IMR-90 (cell line): ENCODE data around the gene DOCK9. TPM values are rescaled to one million over a fixed set of nuclear protein-coding genes. Genes with fewer than 3 reads are reported as not detected.

Source experiments
- ATAC-seq: fragments of 200-7000 bp; cut with Tn5 transposase; 2 replicates; pipeline ENCODE4 v1.9.1; 2020; ENCODE audit warnings: low read depth, mild to moderate bottlenecking, moderate library complexity
- BruUV-seq: library from RNA; stranded (reverse); fragments of 400-500 nt; replicated peaks from 2 replicates; lab custom pipeline; 2021; lab: Mats Ljungman, UMichigan
- CTCF ChIA-PET: fragments of 300-600 bp; formaldehyde crosslinking; extraction: SDS; loops from one replicate; lab custom pipeline; 2021; ENCODE audit warnings: antibody characterized with exemption; lab: Yijun Ruan, JAX
- POLR2A ChIA-PET: fragments of 300-600 bp; sonication (Branson Sonifier 250); formaldehyde crosslinking; loops from one replicate; lab custom pipeline; 2022; ENCODE audit warnings: antibody characterized with exemption; ENCODE audit not compliant: unreplicated experiment; lab: Charles Lee
- DNase-seq: peaks from one replicate; pipeline ENCODE4 v3.0.0; 2013
- H2AFZ ChIP-seq: replicated peaks from 2 replicates; pipeline ENCODE3; 2013; ENCODE audit warnings: low read length, mild to moderate bottlenecking; ENCODE audit not compliant: poor library complexity
- H2AK5ac ChIP-seq: 2 replicates; pipeline ENCODE4 v1.6.1; 2013; ENCODE audit warnings: low read depth, low read length, inconsistent platforms
- H2AK9ac ChIP-seq: replicated peaks from 2 replicates; pipeline ENCODE3; 2013; ENCODE audit warnings: mild to moderate bottlenecking, low read depth, low read length, moderate library complexity; ENCODE audit not compliant: poor library complexity
- H2BK120ac ChIP-seq: 2 replicates; pipeline ENCODE4 v1.6.1; 2013; ENCODE audit warnings: low read depth, low read length, inconsistent platforms
- H2BK15ac ChIP-seq: 3 replicates; pipeline ENCODE4 v1.6.1; 2013; ENCODE audit warnings: low read depth, low read length, inconsistent platforms
- H2BK20ac ChIP-seq: 2 replicates; pipeline ENCODE4 v1.6.1; 2013; ENCODE audit warnings: low read depth, mild to moderate bottlenecking, inconsistent platforms, low read length, moderate library complexity
- H2BK5ac ChIP-seq: 2 replicates; pipeline ENCODE4 v1.6.1; 2013; ENCODE audit warnings: mild to moderate bottlenecking, low read depth, low read length, inconsistent platforms; ENCODE audit not compliant: poor library complexity, severe bottlenecking
- H3K14ac ChIP-seq: replicated peaks from 2 replicates; pipeline ENCODE4 v1.6.1; 2013; ENCODE audit warnings: low read depth, low read length, inconsistent platforms
- H3K18ac ChIP-seq: 2 replicates; pipeline ENCODE4 v1.6.1; 2013; ENCODE audit warnings: low read depth, low read length, control low read depth
- H3K23ac ChIP-seq: 2 replicates; pipeline ENCODE4 v1.6.1; 2013; ENCODE audit warnings: low read depth, low read length, inconsistent platforms
- H3K27ac ChIP-seq: 2 replicates; pipeline ENCODE4 v1.5.1; 2013; ENCODE audit warnings: mild to moderate bottlenecking, control low read depth, low read length; ENCODE audit not compliant: insufficient read depth
- H3K27me3 ChIP-seq: 2 replicates; pipeline ENCODE4 v1.6.1; 2013; ENCODE audit warnings: low read length; ENCODE audit not compliant: control insufficient read depth, insufficient read depth
- H3K36me3 ChIP-seq: 2 replicates; pipeline ENCODE4 v1.6.1; 2013; ENCODE audit warnings: low read length, mixed read lengths; ENCODE audit not compliant: control insufficient read depth, insufficient read depth
- H3K4ac ChIP-seq: 2 replicates; pipeline ENCODE4 v1.6.1; 2013; ENCODE audit warnings: low read depth, low read length, inconsistent platforms
- H3K4me1 ChIP-seq: 2 replicates; pipeline ENCODE4 v1.6.1; 2013; ENCODE audit warnings: low read length, mixed read lengths; ENCODE audit not compliant: control insufficient read depth, insufficient read depth
- H3K4me2 ChIP-seq: 2 replicates; pipeline ENCODE4 v1.6.1; 2013; ENCODE audit warnings: low read depth, mild to moderate bottlenecking, control low read depth, low read length, moderate library complexity
- H3K4me3 ChIP-seq: 2 replicates; pipeline ENCODE4 v1.5.1; 2013; ENCODE audit warnings: low read depth, mild to moderate bottlenecking, control low read depth, low read length, moderate library complexity; ENCODE audit not compliant: insufficient read depth
- H3K56ac ChIP-seq: 2 replicates; pipeline ENCODE4 v1.6.1; 2013; ENCODE audit warnings: low read length, inconsistent platforms; ENCODE audit not compliant: insufficient read depth; ENCODE audit errors: extremely low read depth
- H3K79me1 ChIP-seq, 2 experiments: 2 replicates each; pipeline ENCODE4 v1.6.1; 2013; ENCODE audit warnings: low read length in 2 of 2, inconsistent platforms in 1 of 2, low read depth in 1 of 2
- H3K9ac ChIP-seq: 2 replicates; pipeline ENCODE4 v1.6.1; 2013; ENCODE audit warnings: low read depth, low read length, control low read depth
- H3K9me1 ChIP-seq: 2 replicates; pipeline ENCODE4 v1.6.1; 2013; ENCODE audit warnings: low read length, inconsistent platforms; ENCODE audit not compliant: insufficient read depth
- H3K9me3 ChIP-seq: 2 replicates; pipeline ENCODE4 v1.6.1; 2013; ENCODE audit warnings: low read length; ENCODE audit not compliant: control insufficient read depth, insufficient read depth
- H4K20me1 ChIP-seq: 2 replicates; pipeline ENCODE4 v1.6.1; 2013; ENCODE audit warnings: low read length, inconsistent platforms; ENCODE audit not compliant: insufficient read depth
- H4K5ac ChIP-seq: 2 replicates; pipeline ENCODE4 v1.6.1; 2013; ENCODE audit warnings: mild to moderate bottlenecking, low read depth, low read length, control low read depth
- H4K8ac ChIP-seq, 2 experiments: 2 replicates each; pipeline ENCODE4 v1.6.1; 2013; ENCODE audit warnings: low read depth in 2 of 2, low read length in 2 of 2, control low read depth in 1 of 2, inconsistent platforms in 1 of 2
- H4K91ac ChIP-seq: 2 replicates; pipeline ENCODE4 v1.6.1; 2013; ENCODE audit warnings: low read depth, low read length, inconsistent platforms; ENCODE audit not compliant: insufficient read depth
- BHLHE40 ChIP-seq: fragments of 150-350 bp; IDR thresholded peaks from 2 replicates; pipeline ENCODE4 v1.6.1; 2016; ENCODE audit warnings: mild to moderate bottlenecking, low read depth, low read length
- CEBPB ChIP-seq: IDR thresholded peaks from 2 replicates; pipeline ENCODE4 v1.6.1; 2012; ENCODE audit warnings: low read depth, low read length, improper control_type of control experiment
- CHD1 ChIP-seq: IDR thresholded peaks from 2 replicates; pipeline ENCODE4 v1.6.1; 2012; ENCODE audit warnings: low read depth, low read length, improper control_type of control experiment
- MAFK ChIP-seq: IDR thresholded peaks from 2 replicates; pipeline ENCODE4 v1.6.1; 2012; ENCODE audit warnings: low read depth, low read length, improper control_type of control experiment
- MAZ ChIP-seq: IDR thresholded peaks from 2 replicates; pipeline ENCODE4 v1.6.1; 2012; ENCODE audit warnings: low read depth, mild to moderate bottlenecking, low read length, improper control_type of control experiment, moderate library complexity, borderline replicate concordance
- NFE2L2 ChIP-seq: fragments of 150-350 bp; IDR thresholded peaks from 2 replicates; pipeline ENCODE4 v1.6.1; 2016; ENCODE audit warnings: low read depth, mild to moderate bottlenecking, low read length
- RAD21 ChIP-seq: IDR thresholded peaks from 2 replicates; pipeline ENCODE4 v1.6.1; 2012; ENCODE audit warnings: low read length, improper control_type of control experiment
- RCOR1 ChIP-seq: IDR thresholded peaks from 2 replicates; pipeline ENCODE4 v1.6.1; 2012; ENCODE audit warnings: mild to moderate bottlenecking, low read length, improper control_type of control experiment; ENCODE audit not compliant: insufficient replicate concordance
- RFX5 ChIP-seq: IDR thresholded peaks from 2 replicates; pipeline ENCODE4 v1.8.0; 2012; ENCODE audit warnings: low read depth, mild to moderate bottlenecking, low read length, moderate library complexity
- SMC3 ChIP-seq: fragments of 150-350 bp; IDR thresholded peaks from 2 replicates; pipeline ENCODE4 v1.6.1; 2016; ENCODE audit warnings: low read depth, mild to moderate bottlenecking, antibody characterized with exemption, low read length, moderate library complexity
- WGBS, 2 experiments: methylation state at CpG; one replicate each; pipeline versions ENCODE4 v1.1.5 to v1.1.7; 2013; ENCODE audit warnings: missing lambda C conversion rate in 2 of 2; ENCODE audit not compliant: insufficient read length in 1 of 2; ENCODE audit errors: extremely low coverage in 2 of 2; 5-methylcytosine and 5-hydroxymethylcytosine counted together
- dilution Hi-C: fragments of 300-500 bp; cut with HindIII; formaldehyde crosslinking; loops from one replicate; pipeline ENCODE4 v1.14.3; 2018; ENCODE audit warnings: low sequenced_read_pairs; ENCODE audit not compliant: unreplicated experiment
- in situ Hi-C: fragments of 300-500 bp; cut with MboI; formaldehyde crosslinking; loops from 3 replicates; pipeline ENCODE4 v1.14.3; 2019; ENCODE audit warnings: low sequenced_read_pairs, inconsistent platforms, mixed read lengths
- intact Hi-C: fragments of 100-400 bp; cut with micrococcal nuclease; formaldehyde crosslinking; loops from 2 replicates; pipeline ENCODE4 v1.10.0; 2022
- polyA plus RNA-seq, 3 experiments: library from polyadenylated mRNA; depleted of rRNA; stranded (reverse); fragments of >200 nt; gene quantifications; 2 replicates each; pipeline ENCODE4 v1.2.3, GENCODE V29; 2012; ENCODE audit warnings: low replicate concordance in 1 of 3
- total RNA-seq: library from RNA; depleted of rRNA; stranded (reverse); fragments of >200 nt; gene quantifications from 2 replicates; pipeline ENCODE4 v1.2.3, GENCODE V29; 2012
- TF ChIP-seq, protein P1 (sequence below): fragments of 150-350 bp; IDR thresholded peaks from 2 replicates; pipeline ENCODE4 v1.6.1; 2017; ENCODE audit warnings: mild to moderate bottlenecking, antibody characterized with exemption, low read length, low read depth
- TF ChIP-seq, protein P2 (sequence below): conservative IDR thresholded peaks from 2 replicates; pipeline ENCODE4 v1.5.1; 2012; ENCODE audit warnings: mild to moderate bottlenecking, low read depth, low read length, improper control_type of control experiment
- TF ChIP-seq, protein P3 (sequence below): fragments of 150-350 bp; IDR thresholded peaks from 2 replicates; pipeline ENCODE4 v1.6.1; 2016; ENCODE audit warnings: low read depth, mild to moderate bottlenecking, low read length, moderate library complexity, borderline replicate concordance

The DOCK9 gene
- total and polyA plus RNA-seq, 2 of the 4 experiments (the other 2 are of a cell fraction), result 4.8 to 7.2 TPM

DNA sequence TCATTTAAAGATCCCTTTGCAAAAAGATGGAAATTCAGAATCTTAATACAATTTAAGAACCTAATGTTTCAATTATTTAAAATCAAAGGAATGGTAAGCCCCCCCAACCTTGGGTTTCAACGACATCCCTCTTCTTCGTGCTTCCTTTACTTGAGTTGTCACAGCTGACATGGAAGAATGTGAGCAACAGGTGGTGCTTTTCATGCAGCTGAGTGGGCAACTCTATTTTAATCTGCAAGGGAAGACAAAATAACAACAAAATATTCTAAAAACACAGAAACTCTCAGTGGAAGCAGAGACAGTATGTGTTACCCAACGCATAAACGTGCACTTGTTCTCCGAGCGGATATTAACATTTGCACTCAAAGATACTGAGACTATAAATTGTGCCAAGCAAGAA lies 92.3 kb downstream of the DOCK9 start:
- POLR2A ChIA-PET, result no interaction called here
- no CpG with 5 or more reads among the region's 6 CpGs for WGBS, 2 experiments
- Histone ChIP-seq H2BK20ac (no peak overlapping the region), H4K20me1 (no peaks in the 10 kb centered on the region), H3K27ac (no peak overlapping the region), H3K4me3 (no peak overlapping the region), H2AFZ (no peak overlapping the region), H3K4me2 (no peak overlapping the region), H3K14ac (no peak overlapping the region), H3K56ac (no peak overlapping the region), H3K9me3 (no peaks in the 10 kb centered on the region), H2AK9ac (no peak overlapping the region), H3K27me3 (no peaks in the 10 kb centered on the region), H3K18ac (no peak overlapping the region), H3K23ac (no peak overlapping the region), H4K91ac (no peak overlapping the region), H3K9me1 (no peaks in the 10 kb centered on the region; the same call in 1 of the 2 replicates), H3K9ac (no peak overlapping the region), H3K4ac (no peak overlapping the region), H3K36me3 (0 out of 2 replicates have a peak, but pooled peaks cover 2% of the 10 kb centered on the region), H3K4me1 (no peaks in the 10 kb centered on the region), H4K5ac (no peak overlapping the region), H2BK15ac (no peak overlapping the region), H2BK120ac (no peak overlapping the region), H2BK5ac (no peak overlapping the region), H3K79me1 (no peaks in the 10 kb centered on the region), H4K8ac (no peak overlapping the region), H2AK5ac (no peak overlapping the region)
- BruUV-seq, result no TSS peak
- CTCF ChIA-PET, result no interaction called here
- intact Hi-C loops (no loop called here), in situ Hi-C loops (no loop called here), dilution Hi-C loops (no loop called here)
- ATAC-seq, result no peak
- TF ChIP-seq SMC3, result no peak
- TF ChIP-seq MAFK, result no peak
- TF ChIP-seq CEBPB, result no peak
- no peak for TF ChIP-seq RCOR1
- TF ChIP-seq CHD1, result no peak
- TF ChIP-seq, protein P1, sequence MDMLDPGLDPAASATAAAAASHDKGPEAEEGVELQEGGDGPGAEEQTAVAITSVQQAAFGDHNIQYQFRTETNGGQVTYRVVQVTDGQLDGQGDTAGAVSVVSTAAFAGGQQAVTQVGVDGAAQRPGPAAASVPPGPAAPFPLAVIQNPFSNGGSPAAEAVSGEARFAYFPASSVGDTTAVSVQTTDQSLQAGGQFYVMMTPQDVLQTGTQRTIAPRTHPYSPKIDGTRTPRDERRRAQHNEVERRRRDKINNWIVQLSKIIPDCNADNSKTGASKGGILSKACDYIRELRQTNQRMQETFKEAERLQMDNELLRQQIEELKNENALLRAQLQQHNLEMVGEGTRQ, result no peak
- TF ChIP-seq RAD21, result no peak
- TF ChIP-seq, protein P2, sequence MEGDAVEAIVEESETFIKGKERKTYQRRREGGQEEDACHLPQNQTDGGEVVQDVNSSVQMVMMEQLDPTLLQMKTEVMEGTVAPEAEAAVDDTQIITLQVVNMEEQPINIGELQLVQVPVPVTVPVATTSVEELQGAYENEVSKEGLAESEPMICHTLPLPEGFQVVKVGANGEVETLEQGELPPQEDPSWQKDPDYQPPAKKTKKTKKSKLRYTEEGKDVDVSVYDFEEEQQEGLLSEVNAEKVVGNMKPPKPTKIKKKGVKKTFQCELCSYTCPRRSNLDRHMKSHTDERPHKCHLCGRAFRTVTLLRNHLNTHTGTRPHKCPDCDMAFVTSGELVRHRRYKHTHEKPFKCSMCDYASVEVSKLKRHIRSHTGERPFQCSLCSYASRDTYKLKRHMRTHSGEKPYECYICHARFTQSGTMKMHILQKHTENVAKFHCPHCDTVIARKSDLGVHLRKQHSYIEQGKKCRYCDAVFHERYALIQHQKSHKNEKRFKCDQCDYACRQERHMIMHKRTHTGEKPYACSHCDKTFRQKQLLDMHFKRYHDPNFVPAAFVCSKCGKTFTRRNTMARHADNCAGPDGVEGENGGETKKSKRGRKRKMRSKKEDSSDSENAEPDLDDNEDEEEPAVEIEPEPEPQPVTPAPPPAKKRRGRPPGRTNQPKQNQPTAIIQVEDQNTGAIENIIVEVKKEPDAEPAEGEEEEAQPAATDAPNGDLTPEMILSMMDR, result no peak
- no peak for TF ChIP-seq NFE2L2
- no peak for TF ChIP-seq BHLHE40
- TF ChIP-seq RFX5, result no peak
- TF ChIP-seq MAZ, result no peak
- TF ChIP-seq, protein P3, sequence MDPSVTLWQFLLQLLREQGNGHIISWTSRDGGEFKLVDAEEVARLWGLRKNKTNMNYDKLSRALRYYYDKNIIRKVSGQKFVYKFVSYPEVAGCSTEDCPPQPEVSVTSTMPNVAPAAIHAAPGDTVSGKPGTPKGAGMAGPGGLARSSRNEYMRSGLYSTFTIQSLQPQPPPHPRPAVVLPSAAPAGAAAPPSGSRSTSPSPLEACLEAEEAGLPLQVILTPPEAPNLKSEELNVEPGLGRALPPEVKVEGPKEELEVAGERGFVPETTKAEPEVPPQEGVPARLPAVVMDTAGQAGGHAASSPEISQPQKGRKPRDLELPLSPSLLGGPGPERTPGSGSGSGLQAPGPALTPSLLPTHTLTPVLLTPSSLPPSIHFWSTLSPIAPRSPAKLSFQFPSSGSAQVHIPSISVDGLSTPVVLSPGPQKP, result no peak
- no peak for DNase-seq
